Measurements from ENCODE around the gene MAB21L4. TPM values are rescaled to one million over a fixed set of nuclear protein-coding genes. Genes with fewer than 3 reads are reported as not detected.

MAB21L4 gene
- total and polyA plus RNA-seq, 10 donors, result 0.04 to 0.70 (median 0.23) TPM; not detected in 6

- TF ChIP-seq POLR2AphosphoS5 (IDR thresholded peaks at IDR 0.05) (peak; percentile 70 to 76 (median 72)), CTCF (IDR thresholded peaks at IDR 0.05 in 8 of 11, conservative IDR thresholded peaks at IDR 0.05 in 3 of 11) (no peak)
- no peak for DNase-seq
- 55 to 76% (median 66%) methylated on average over 10 to 17 of the region's 17 CpGs for WGBS, 5 donors
- no peaks in the 10 kb centered on the region for H3K9me3 ChIP-seq
- no peaks in the 10 kb centered on the region for H3K36me3 ChIP-seq
- H3K27ac ChIP-seq, result peak overlapping the region; percentile 42 to 88 (median 77)
- intact Hi-C loops (cut with DNase I; ENCODE audit: low total_unique reads), result no loop called here
- peaks cover 0 to 56% (median 23%) of the 10 kb centered on the region in 6 donors for H3K4me1 ChIP-seq
- H3K27me3 ChIP-seq (replicated peaks in 1 of 7), result no peaks in the 10 kb centered on the region
- no peak overlapping the region for H3K4me3 ChIP-seq
Observed at GRCh38 chr2:240898108-240898730, 2.3 kb upstream of the MAB21L4 start.

- peak overlapping the region in 7 of 8 donors; percentile 58 to 88 (median 80) for H3K27ac ChIP-seq
- WGBS, 5 donors, result 70 to 88% (median 81%) methylated on average over 5 to 23 of the region's 23 CpGs
- DNase-seq, result no peak
Observed at GRCh38 chr2:240896871-240897692, 1.1 kb upstream of the MAB21L4 start.

GRCh38 chr2:240896394-240896793 lies 438 bp upstream of the MAB21L4 start:
- Histone ChIP-seq H3K9me3 (no peaks in the 10 kb centered on the region), H3K27me3 (replicated peaks in 1 of 7) (no peaks in the 10 kb centered on the region), H3K4me3 (no peak overlapping the region), H3K4me1 (peaks cover 0 to 42% (median 20%) of the 10 kb centered on the region in 6 donors), H3K27ac (no peak overlapping the region), H3K36me3 (no peaks in the 10 kb centered on the region)
- intact Hi-C loops (cut with DNase I; ENCODE audit: low total_unique reads), result no loop called here
- 77 to 95% (median 84%) methylated on average over 3 to 7 of the region's 7 CpGs; no CpG with 5 or more reads in 1 of the 5 donors for WGBS, 5 donors
- no peak for TF ChIP-seq CTCF (IDR thresholded peaks at IDR 0.05 in 8 of 11, conservative IDR thresholded peaks at IDR 0.05 in 3 of 11)
- no peak for TF ChIP-seq POLR2AphosphoS5 (IDR thresholded peaks at IDR 0.05)
- no peak for TF ChIP-seq POLR2A (IDR thresholded peaks at IDR 0.05)
- DNase-seq, result no peak

More at GRCh38 chr2:240896871-240897692, 1.1 kb upstream of the MAB21L4 start:
- intact Hi-C loops (cut with DNase I; ENCODE audit: low total_unique reads), result no loop called here
- Histone ChIP-seq H3K36me3 (no peaks in the 10 kb centered on the region), H3K4me1 (peaks cover 0 to 44% (median 20%) of the 10 kb centered on the region in 6 donors), H3K4me3 (no peak overlapping the region), H3K27me3 (replicated peaks in 1 of 7) (no peaks in the 10 kb centered on the region), H3K9me3 (no peaks in the 10 kb centered on the region)
- TF ChIP-seq CTCF (IDR thresholded peaks at IDR 0.05 in 8 of 11, conservative IDR thresholded peaks at IDR 0.05 in 3 of 11), result no peak
- no peak for TF ChIP-seq POLR2AphosphoS5 (IDR thresholded peaks at IDR 0.05)
- no peak for TF ChIP-seq POLR2A (IDR thresholded peaks at IDR 0.05)
